Kidney (tissue), 14 donors: ENCODE measurements around the gene USP5. TPM values are rescaled to one million over a fixed set of nuclear protein-coding genes. Genes with fewer than 3 reads are reported as not detected.

Source experiments
- DNase-seq, 5 donors: peaks; one replicate each; pipeline ENCODE4 v3.0.0-alpha.2; 2013 to 2020
- FAIRE-seq: peaks from 2 replicates; lab custom pipeline; 2012; peaks lifted over from hg19 to GRCh38; lab: Jason Lieb, UNC
- H3K27ac ChIP-seq, 2 donors: one replicate each; pipeline ENCODE4 v1.7.0; 2013; ENCODE audit warnings: low read depth in 2 of 2, low read length in 2 of 2, inconsistent platforms in 1 of 2
- H3K27me3 ChIP-seq: one replicate; pipeline ENCODE4 v1.7.1; 2013; ENCODE audit warnings: low read length, inconsistent platforms; ENCODE audit not compliant: control insufficient read depth, insufficient read depth
- H3K36me3 ChIP-seq, 3 donors: one replicate each; pipeline versions ENCODE4 v1.7.0 to v1.7.1; 2013; ENCODE audit warnings: low read length in 3 of 3, control low read depth in 1 of 3, inconsistent platforms in 1 of 3; ENCODE audit not compliant: insufficient read depth in 3 of 3, control insufficient read depth in 2 of 3
- H3K4me1 ChIP-seq, 3 donors: one replicate each; pipeline versions ENCODE4 v1.7.0 to v1.7.1; 2013; ENCODE audit warnings: low read length in 3 of 3, inconsistent platforms in 1 of 3, low read depth in 1 of 3; ENCODE audit not compliant: control insufficient read depth in 2 of 3, insufficient read depth in 2 of 3
- H3K4me3 ChIP-seq, 3 donors: one replicate each; pipeline versions ENCODE4 v1.7.0 to v1.8.1; 2013; ENCODE audit warnings: low read length in 3 of 3, control low read depth in 1 of 3, inconsistent platforms in 1 of 3
- H3K9ac ChIP-seq, 3 donors: one replicate each; pipeline versions ENCODE4 v1.7.0 to v1.7.1; 2013; ENCODE audit warnings: low read length in 3 of 3, control low read depth in 1 of 3, inconsistent platforms in 1 of 3
- H3K9me3 ChIP-seq, 3 donors: one replicate each; pipeline versions ENCODE4 v1.7.0 to v1.7.1; 2013; ENCODE audit warnings: low read length in 3 of 3, control low read depth in 1 of 3, inconsistent platforms in 1 of 3; ENCODE audit not compliant: control insufficient read depth in 2 of 3, insufficient read depth in 1 of 3
- intact Hi-C: fragments of 100-400 bp; cut with DNase I; formaldehyde crosslinking; loops from one replicate; pipeline ENCODE4 v1.11.1; 2022
- polyA plus RNA-seq: library from polyadenylated mRNA; stranded (reverse); fragments of 350-450 nt; fragmentation: Illumina TruSeq; extraction: RNeasy Lipid Tissue Mini Kit (QIAGEN cat#74804); gene quantifications from one replicate; pipeline ENCODE4 v1.2.3, GENCODE V29; 2014; ENCODE audit warnings: low read depth, low replicate concordance; ENCODE audit not compliant: insufficient read depth
- total RNA-seq: library from RNA; stranded (reverse); fragmentation: NEBNext Ultra II Directional; extraction: Animal tissue kit (Norgen Biotek cat#: 25700); gene quantifications from one replicate; pipeline ENCODE4 v1.2.1, GENCODE V29; 2021
- TF ChIP-seq, protein P1 (sequence below): IDR thresholded peaks from 3 replicates; pipeline ENCODE4 v1.5.1; 2012; ENCODE audit warnings: mild to moderate bottlenecking, moderate library complexity, borderline replicate concordance; ENCODE audit not compliant: insufficient read depth; ENCODE audit errors: extremely low read depth
- donor health status: control.
- donor health status: control.
- donor health status: control.
- donor health status: control.
- donor health status: control.
- donor health status: DM: yes; HTN: yes; CAD: no.
- donor health status: Normal renal cell carcinoma (clear cell type).

The USP5 gene
- total and polyA plus RNA-seq, 2 donors from 2014 or later: 52.3 to 75.5 TPM

DNA sequence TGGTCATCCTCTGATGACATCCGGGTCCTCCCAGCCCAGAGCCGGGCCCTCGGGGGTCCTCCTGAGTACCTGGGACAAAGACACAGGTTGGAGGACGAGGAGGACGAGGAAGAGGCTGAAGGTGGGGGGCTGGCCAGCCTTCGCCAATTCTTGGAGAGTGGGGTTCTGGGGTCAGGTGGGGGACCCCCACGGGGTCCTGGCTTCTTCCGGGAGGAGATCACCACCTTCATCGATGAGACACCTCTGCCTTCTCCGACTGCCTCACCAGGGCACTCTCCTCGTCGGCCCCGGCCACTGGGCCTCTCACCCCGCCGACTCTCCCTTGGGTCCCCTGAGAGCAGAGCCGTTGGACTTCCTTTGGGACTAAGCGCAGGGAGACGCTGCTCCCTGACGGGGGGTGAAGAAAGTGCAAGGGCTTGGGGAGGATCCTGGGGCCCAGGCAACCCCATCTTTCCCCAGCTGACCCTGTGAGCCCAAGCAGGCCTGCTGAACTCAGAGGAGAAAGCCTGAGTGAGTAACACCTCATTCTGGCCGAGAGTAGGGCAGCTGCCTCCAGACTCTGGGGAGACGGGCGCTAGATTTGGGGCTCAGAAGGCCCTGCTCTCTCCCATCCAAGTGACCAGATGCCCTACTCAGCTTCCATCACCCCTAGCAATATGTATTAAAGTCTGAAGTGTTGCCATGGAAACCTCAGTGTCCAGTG, 25.1 kb upstream of the USP5 start:
- no peak for FAIRE-seq
- Histone ChIP-seq H3K9ac (no peak overlapping the region), H3K27me3 (no peaks in the 10 kb centered on the region), H3K27ac (no peak overlapping the region), H3K4me1 (peaks cover 0 to 23% (median 0%) of the 10 kb centered on the region in 3 donors), H3K36me3 (no peaks in the 10 kb centered on the region), H3K9me3 (no peaks in the 10 kb centered on the region), H3K4me3 (no peak overlapping the region)
- TF ChIP-seq, protein P1, sequence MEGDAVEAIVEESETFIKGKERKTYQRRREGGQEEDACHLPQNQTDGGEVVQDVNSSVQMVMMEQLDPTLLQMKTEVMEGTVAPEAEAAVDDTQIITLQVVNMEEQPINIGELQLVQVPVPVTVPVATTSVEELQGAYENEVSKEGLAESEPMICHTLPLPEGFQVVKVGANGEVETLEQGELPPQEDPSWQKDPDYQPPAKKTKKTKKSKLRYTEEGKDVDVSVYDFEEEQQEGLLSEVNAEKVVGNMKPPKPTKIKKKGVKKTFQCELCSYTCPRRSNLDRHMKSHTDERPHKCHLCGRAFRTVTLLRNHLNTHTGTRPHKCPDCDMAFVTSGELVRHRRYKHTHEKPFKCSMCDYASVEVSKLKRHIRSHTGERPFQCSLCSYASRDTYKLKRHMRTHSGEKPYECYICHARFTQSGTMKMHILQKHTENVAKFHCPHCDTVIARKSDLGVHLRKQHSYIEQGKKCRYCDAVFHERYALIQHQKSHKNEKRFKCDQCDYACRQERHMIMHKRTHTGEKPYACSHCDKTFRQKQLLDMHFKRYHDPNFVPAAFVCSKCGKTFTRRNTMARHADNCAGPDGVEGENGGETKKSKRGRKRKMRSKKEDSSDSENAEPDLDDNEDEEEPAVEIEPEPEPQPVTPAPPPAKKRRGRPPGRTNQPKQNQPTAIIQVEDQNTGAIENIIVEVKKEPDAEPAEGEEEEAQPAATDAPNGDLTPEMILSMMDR: no peak
- intact Hi-C loops: loop anchor here (10.0 kb wide), 1 partner anchor 72 kb away; the partner anchor contains the start of gene MLF2
- DNase-seq: peak in 2 of 5 donors; percentile 67 to 79

DNA sequence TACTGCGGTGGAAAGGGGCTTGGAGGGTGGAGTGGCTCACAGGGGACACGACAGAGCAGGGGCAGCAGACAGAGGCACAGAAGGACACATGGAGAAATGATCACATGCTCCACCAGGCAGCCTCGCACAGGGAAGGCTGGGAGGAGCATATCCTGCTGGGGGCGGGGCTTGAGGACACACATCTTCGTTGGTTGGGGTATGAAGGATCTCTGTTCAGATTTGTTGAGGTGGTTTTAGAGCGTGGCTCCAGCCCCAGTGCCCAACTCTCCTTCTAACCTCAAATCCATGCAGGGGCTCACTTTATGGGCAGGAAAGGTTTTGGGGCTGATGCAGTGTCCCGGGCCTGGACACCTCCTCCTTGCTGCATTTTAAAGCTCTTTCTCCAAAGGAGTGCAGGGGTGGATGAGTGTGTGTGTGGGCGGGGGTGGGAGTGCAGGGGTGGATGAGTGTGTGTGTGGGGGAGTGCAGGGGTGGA, 24.5 kb upstream of the USP5 start:
- TF ChIP-seq, protein P1: no peak
- no peak overlapping the region for H3K27ac ChIP-seq
- no peaks in the 10 kb centered on the region for H3K9me3 ChIP-seq
- no peak overlapping the region for H3K4me3 ChIP-seq
- no peaks in the 10 kb centered on the region for H3K36me3 ChIP-seq
- peak; percentile 91 to 96 (median 94) for DNase-seq
- H3K9ac ChIP-seq: no peak overlapping the region
- no peaks in the 10 kb centered on the region for H3K27me3 ChIP-seq
- intact Hi-C loops: loop anchor here (10.0 kb wide), 1 partner anchor 73 kb away; the partner anchor contains the start of gene MLF2
- no peak for FAIRE-seq
- peaks cover 0 to 17% (median 0%) of the 10 kb centered on the region in 3 donors for H3K4me1 ChIP-seq

DNA sequence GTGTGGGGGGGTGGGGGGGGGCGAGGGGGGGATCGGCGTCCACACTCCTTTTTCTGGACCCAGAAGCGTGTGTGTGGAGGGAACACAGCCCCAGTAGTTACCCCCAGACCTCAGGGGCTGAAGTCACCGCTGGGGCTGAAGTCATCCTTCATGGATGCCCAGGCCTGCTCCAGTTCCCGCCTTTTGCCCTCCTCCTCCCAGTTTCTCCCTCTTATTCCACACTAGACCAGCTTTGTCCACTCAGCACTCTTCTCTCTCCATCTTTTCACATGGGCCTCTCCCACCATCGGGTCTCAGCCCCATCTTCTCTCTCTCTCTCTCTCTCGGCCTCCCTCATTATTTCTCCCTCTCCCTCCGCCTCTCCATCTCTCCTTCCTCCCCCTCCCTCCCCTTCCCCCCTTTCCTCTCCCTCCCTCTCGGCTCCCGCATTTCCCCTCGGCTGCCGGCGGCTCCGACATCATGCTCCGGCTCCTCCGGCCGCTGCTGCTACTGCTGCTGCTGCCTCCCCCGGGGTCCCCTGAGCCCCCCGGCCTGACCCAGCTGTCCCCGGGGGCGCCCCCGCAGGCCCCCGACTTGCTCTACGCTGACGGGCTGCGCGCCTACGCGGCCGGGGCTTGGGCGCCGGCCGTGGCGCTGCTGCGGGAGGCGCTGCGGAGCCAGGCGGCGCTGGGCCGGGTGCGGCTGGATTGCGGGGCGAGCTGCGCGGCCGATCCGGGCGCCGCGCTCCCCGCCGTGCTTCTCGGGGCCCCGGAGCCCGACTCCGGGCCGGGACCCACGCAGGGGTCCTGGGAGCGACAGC, 23.8 kb upstream of the USP5 start, which contains the start of gene P3H3:
Gene P3H3, plus strand, starts transcription at position 426 of the 799 bp plus-strand sequence. Its CDS starts 34 bp downstream, at position 460.
- peaks cover 0 to 17% (median 0%) of the 10 kb centered on the region in 3 donors for H3K4me1 ChIP-seq
- no peaks in the 10 kb centered on the region for H3K27me3 ChIP-seq
- H3K9ac ChIP-seq: peak within 1 kb of the TSS; percentile 59 to 80 (median 68)
- no peaks in the 10 kb centered on the region for H3K9me3 ChIP-seq
- peak within 1 kb of the TSS; percentile 20 to 67 for H3K27ac ChIP-seq
- TF ChIP-seq, protein P1: no peak
- H3K36me3 ChIP-seq: no peaks in the 10 kb centered on the region
- intact Hi-C loops: loop anchor here (10.0 kb wide), 1 partner anchor 73 kb away; the partner anchor contains the start of gene MLF2
- peak; percentile 71 to 86 (median 84) for DNase-seq
- FAIRE-seq: no peak
- H3K4me3 ChIP-seq: peak within 1 kb of the TSS; percentile 47 to 81 (median 79)
